Mammary epithelial cell (primary cell): ENCODE measurements around the gene SLC38A9.

ENCODE experiments used
- EZH2 ChIP-seq: IDR thresholded peaks from 2 replicates; pipeline ENCODE4 v1.6.1; 2012; ENCODE audit warnings: low read length, inconsistent platforms, borderline replicate concordance
- TF ChIP-seq, protein P1 (sequence below), 2 donors: IDR thresholded peaks in 1 of 2; conservative IDR thresholded peaks in 1 of 2; 2 replicates each; pipeline ENCODE4 v1.5.1; 2011 to 2012; ENCODE audit warnings: inconsistent platforms in 2 of 2, low read length in 2 of 2, mild to moderate bottlenecking in 2 of 2, control low read depth in 1 of 2, low read depth in 1 of 2; ENCODE audit not compliant: insufficient read depth in 1 of 2; ENCODE audit errors: extremely low read depth in 1 of 2

DNA sequence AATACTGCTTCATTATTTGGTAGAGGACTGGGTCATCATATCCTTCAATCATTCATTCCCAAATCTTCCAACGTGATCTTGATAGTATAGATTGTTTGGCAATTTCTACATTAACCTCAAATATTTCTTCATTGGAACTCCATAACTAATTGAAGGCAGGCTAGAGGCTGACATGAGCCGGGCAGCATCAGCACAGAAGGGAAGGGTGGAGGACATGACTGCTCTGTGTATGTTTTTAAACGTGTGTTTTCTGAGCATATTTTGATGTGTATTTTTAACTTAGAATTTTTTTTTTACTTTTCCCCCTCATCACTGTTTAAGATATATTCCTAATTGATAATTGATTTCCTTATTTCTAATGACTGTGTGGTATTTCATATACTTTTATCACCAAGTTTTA lies 38.4 kb upstream of the SLC38A9 start:
- no peak for TF ChIP-seq EZH2
- TF ChIP-seq, protein P1, sequence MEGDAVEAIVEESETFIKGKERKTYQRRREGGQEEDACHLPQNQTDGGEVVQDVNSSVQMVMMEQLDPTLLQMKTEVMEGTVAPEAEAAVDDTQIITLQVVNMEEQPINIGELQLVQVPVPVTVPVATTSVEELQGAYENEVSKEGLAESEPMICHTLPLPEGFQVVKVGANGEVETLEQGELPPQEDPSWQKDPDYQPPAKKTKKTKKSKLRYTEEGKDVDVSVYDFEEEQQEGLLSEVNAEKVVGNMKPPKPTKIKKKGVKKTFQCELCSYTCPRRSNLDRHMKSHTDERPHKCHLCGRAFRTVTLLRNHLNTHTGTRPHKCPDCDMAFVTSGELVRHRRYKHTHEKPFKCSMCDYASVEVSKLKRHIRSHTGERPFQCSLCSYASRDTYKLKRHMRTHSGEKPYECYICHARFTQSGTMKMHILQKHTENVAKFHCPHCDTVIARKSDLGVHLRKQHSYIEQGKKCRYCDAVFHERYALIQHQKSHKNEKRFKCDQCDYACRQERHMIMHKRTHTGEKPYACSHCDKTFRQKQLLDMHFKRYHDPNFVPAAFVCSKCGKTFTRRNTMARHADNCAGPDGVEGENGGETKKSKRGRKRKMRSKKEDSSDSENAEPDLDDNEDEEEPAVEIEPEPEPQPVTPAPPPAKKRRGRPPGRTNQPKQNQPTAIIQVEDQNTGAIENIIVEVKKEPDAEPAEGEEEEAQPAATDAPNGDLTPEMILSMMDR (conservative IDR thresholded peaks at IDR 0.05 in 1 of 2, IDR thresholded peaks at IDR 0.05 in 1 of 2; ENCODE audit: extremely low read depth in 1 of 2, insufficient read depth in 1 of 2, low read depth in 1 of 2, low read length in 2 of 2) = no peak
